Esophagus mucosa (tissue), 1 donor: ENCODE data around the gene TCF4. TPM values are rescaled to one million over a fixed set of nuclear protein-coding genes. Genes with fewer than 3 reads are reported as not detected.

Experiments
- ATAC-seq: fragments of 200-7000 bp; cut with Tn5 transposase; one replicate; pipeline ENCODE4 v1.9.1; 2020
- total RNA-seq: library from RNA; stranded (reverse); gene quantifications from one replicate; pipeline ENCODE4 v1.2.4, GENCODE V29; 2023
- donor health status: DM: yes; HTN: yes; CAD: no.

Gene TCF4
- total RNA-seq, 1 donor from 2014 or later = 25.1 TPM

GRCh38 chr18:55221622-55222021 lies 366.4 kb downstream of the TCF4 start:
- ATAC-seq = no peak

- no peak for ATAC-seq
Measured at GRCh38 chr18:55220523-55220922, 367.5 kb downstream of the TCF4 start.

GRCh38 chr18:55219823-55220222 lies 368.2 kb downstream of the TCF4 start:
- no peak for ATAC-seq

GRCh38 chr18:55219059-55219458 lies 368.9 kb downstream of the TCF4 start:
- ATAC-seq = no peak

GRCh38 chr18:55214969-55215368 lies 373.0 kb downstream of the TCF4 start:
- no peak for ATAC-seq

GRCh38 chr18:55214534-55214933 lies 373.5 kb downstream of the TCF4 start:
- no peak for ATAC-seq

GRCh38 chr18:55213586-55213985 lies 374.4 kb downstream of the TCF4 start:
- ATAC-seq = no peak

- ATAC-seq = no peak
Measured at GRCh38 chr18:55206927-55207326, 381.1 kb downstream of the TCF4 start.

- ATAC-seq = no peak
Measured at GRCh38 chr18:55202232-55202917, 385.6 kb downstream of the TCF4 start.

GRCh38 chr18:55199291-55199963 lies 388.6 kb downstream of the TCF4 start:
- no peak for ATAC-seq

- ATAC-seq = no peak
Measured at GRCh38 chr18:55195863-55196262, 392.1 kb downstream of the TCF4 start.

GRCh38 chr18:55189972-55190371 lies 398.0 kb downstream of the TCF4 start:
- ATAC-seq = no peak

- ATAC-seq = no peak
Measured at GRCh38 chr18:55186588-55186987, 401.4 kb downstream of the TCF4 start.

- ATAC-seq = no peak
Measured at GRCh38 chr18:55185391-55185790, 402.6 kb downstream of the TCF4 start.

- no peak for ATAC-seq
Measured at GRCh38 chr18:55179835-55180234, 408.2 kb downstream of the TCF4 start.

- ATAC-seq = no peak
Measured at GRCh38 chr18:55179425-55179824, 408.6 kb downstream of the TCF4 start.

- no peak for ATAC-seq
Measured at GRCh38 chr18:55173291-55173690, 414.7 kb downstream of the TCF4 start.
